ENCODE results near the gene ZNF443.
"Not testable (repeated sequence)": the region's sequence is repeated elsewhere in the genome, so short reads cannot be mapped to it uniquely, and the experiment has no call there.

DNA sequence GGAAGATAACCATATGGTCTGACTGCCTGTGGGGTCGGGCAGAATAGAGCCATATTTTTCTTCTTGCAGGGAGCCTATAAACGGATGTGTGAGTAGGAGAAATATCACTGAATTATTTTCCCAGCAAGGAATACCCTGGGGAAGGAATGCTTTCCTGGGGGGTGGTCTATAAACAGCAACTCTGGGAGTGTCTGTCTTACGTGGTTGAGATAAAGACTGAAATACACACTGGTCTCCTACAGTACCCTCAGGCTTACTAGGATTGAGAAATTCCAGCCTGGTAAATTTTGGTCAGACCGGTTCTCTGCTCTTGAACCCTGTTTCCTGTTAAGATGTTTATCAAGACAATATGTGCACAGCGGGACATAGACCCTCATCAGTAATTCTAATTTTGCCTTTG is 23.5 kb downstream of the ZNF443 start:
- not testable (repeated sequence) for TF ChIP-seq POLR2A (IDR thresholded peaks at IDR 0.05; ENCODE audit: low read length); GATA1 (IDR thresholded peaks at IDR 0.05; ENCODE audit: low read depth, low read length)

All from erythroblast (primary cell).